Neural cell (in vitro differentiated cells): ENCODE measurements around the gene PIP5K1B. TPM values are rescaled to one million over a fixed set of nuclear protein-coding genes. Genes with fewer than 3 reads are reported as not detected.

Source experiments
- H2AFZ ChIP-seq: fragments of 200-600, 300-800 bp; sonication (generic), shearing (Covaris generic); 2 replicates; pipeline ENCODE4 v1.6.0; 2014; ENCODE audit warnings: low read depth, mild to moderate bottlenecking, antibody characterized with exemption, low read length, moderate library complexity
- H3F3A ChIP-seq: fragments of 200-600 bp; shearing (Covaris generic); 2 replicates; pipeline ENCODE4 v1.6.1; 2016; ENCODE audit warnings: mild to moderate bottlenecking, moderate library complexity, mixed read lengths, antibody characterized with exemption, low read length; ENCODE audit not compliant: insufficient read depth, poor library complexity, severe bottlenecking
- H3K27ac ChIP-seq: fragments of 200-600, 300-800 bp; sonication (generic), shearing (Covaris generic); 2 replicates; pipeline ENCODE4 v1.5.1; 2014; ENCODE audit warnings: mild to moderate bottlenecking, low read length, moderate library complexity
- H3K27me3 ChIP-seq: fragments of 300-800, 200-600 bp; sonication (generic), shearing (Covaris generic); 2 replicates; pipeline ENCODE4 v1.6.0; 2014; ENCODE audit warnings: mild to moderate bottlenecking, low read depth, low read length, moderate library complexity; ENCODE audit not compliant: insufficient read depth
- H3K36me3 ChIP-seq: fragments of 300-800, 200-600 bp; sonication (generic), shearing (Covaris generic); 2 replicates; pipeline ENCODE4 v1.5.1; 2014; ENCODE audit warnings: mild to moderate bottlenecking, antibody characterized with exemption, low read length, moderate library complexity; ENCODE audit not compliant: insufficient read depth
- H3K4me2 ChIP-seq: fragments of 300-800, 200-600 bp; sonication (generic), shearing (Covaris generic); 2 replicates; pipeline ENCODE4 v1.6.0; 2014; ENCODE audit warnings: mild to moderate bottlenecking, low read length
- H3K4me3 ChIP-seq: fragments of 300-800, 200-600 bp; sonication (generic), shearing (Covaris generic); 2 replicates; pipeline ENCODE4 v1.5.1; 2014; ENCODE audit warnings: mild to moderate bottlenecking, low read length, moderate library complexity
- H3K79me2 ChIP-seq: fragments of 200-600 bp; shearing (Covaris generic); replicated peaks from 2 replicates; pipeline ENCODE4 v1.6.0; 2014; ENCODE audit warnings: mild to moderate bottlenecking, low read length, moderate library complexity; ENCODE audit not compliant: insufficient read depth
- H3K9ac ChIP-seq: fragments of 300-800, 200-600 bp; sonication (generic), shearing (Covaris generic); 2 replicates; pipeline ENCODE4 v1.6.1; 2016; ENCODE audit warnings: mild to moderate bottlenecking, low read length, mixed read lengths
- H3K9me2 ChIP-seq: fragments of 200-600 bp; shearing (Covaris generic); 2 replicates; pipeline ENCODE4 v1.6.1; 2016; ENCODE audit warnings: mild to moderate bottlenecking, low read length, mixed read lengths; ENCODE audit not compliant: insufficient read depth
- H3K9me3 ChIP-seq: fragments of 200-600, 300-800 bp; sonication (generic), shearing (Covaris generic); 2 replicates; pipeline ENCODE4 v1.6.1; 2016; ENCODE audit warnings: mild to moderate bottlenecking, mixed run types, low read length, moderate library complexity, mixed read lengths
- H4K20me1 ChIP-seq: fragments of 200-600 bp; shearing (Covaris generic); 2 replicates; pipeline ENCODE4 v1.6.1; 2016; ENCODE audit warnings: mild to moderate bottlenecking, mixed run types; ENCODE audit not compliant: insufficient read depth
- CTCF ChIP-seq: fragments of 450-650 bp; IDR thresholded peaks from 2 replicates; pipeline ENCODE4 v1.5.1; 2014; ENCODE audit warnings: antibody characterized with exemption, mild to moderate bottlenecking, moderate library complexity; ENCODE audit not compliant: poor library complexity, severe bottlenecking
- EP300 ChIP-seq: fragments of 450-650 bp; conservative IDR thresholded peaks from 2 replicates; pipeline ENCODE4 v1.6.1; 2014; ENCODE audit warnings: antibody characterized with exemption, mild to moderate bottlenecking, moderate library complexity; ENCODE audit not compliant: poor library complexity, severe bottlenecking
- EZH2 ChIP-seq: fragments of 200-600, 300-800 bp; shearing (Covaris generic), sonication (generic); IDR thresholded peaks from 2 replicates; pipeline ENCODE4 v1.6.1; 2014; ENCODE audit warnings: antibody characterized with exemption, low read length, borderline replicate concordance, mild to moderate bottlenecking; ENCODE audit not compliant: insufficient read depth, poor library complexity, severe bottlenecking
- MXI1 ChIP-seq: fragments of 450-650 bp; conservative IDR thresholded peaks from 2 replicates; pipeline ENCODE4 v1.6.1; 2014; ENCODE audit warnings: antibody characterized with exemption, mild to moderate bottlenecking; ENCODE audit not compliant: poor library complexity, severe bottlenecking
- POLR2AphosphoS5 ChIP-seq: IDR thresholded peaks from 2 replicates; pipeline ENCODE4 v1.6.1; 2012
- RAD21 ChIP-seq: fragments of 450-650 bp; conservative IDR thresholded peaks from 2 replicates; pipeline ENCODE4 v1.6.1; 2014; ENCODE audit warnings: antibody characterized with exemption, mild to moderate bottlenecking, moderate library complexity
- REST ChIP-seq: IDR thresholded peaks from 2 replicates; pipeline ENCODE4 v1.6.1; 2012; ENCODE audit warnings: borderline replicate concordance
- SMC3 ChIP-seq: fragments of 450-650 bp; conservative IDR thresholded peaks from 2 replicates; pipeline ENCODE4 v1.6.1; 2014; ENCODE audit warnings: antibody characterized with exemption, mild to moderate bottlenecking, moderate library complexity; ENCODE audit not compliant: poor library complexity
- TAF1 ChIP-seq: IDR thresholded peaks from 2 replicates; pipeline ENCODE4 v1.6.1; 2012; ENCODE audit warnings: low read depth
- polyA plus RNA-seq: library from polyadenylated mRNA; depleted of rRNA; stranded (reverse); fragments of >200 nt; gene quantifications from 2 replicates; pipeline ENCODE4 v1.2.3, GENCODE V29; 2014

The PIP5K1B gene
- polyA plus RNA-seq, 1 donor from 2014 or later: 1.5 TPM

GRCh38 chr9:69003051-69003450 is 298.0 kb downstream of the PIP5K1B start:
- no peaks in the 10 kb centered on the region for H3K36me3 ChIP-seq
- H3K9me3 ChIP-seq: no peaks in the 10 kb centered on the region
- no peaks in the 10 kb centered on the region for H3F3A ChIP-seq
- no peaks in the 10 kb centered on the region for H3K9me2 ChIP-seq
- no peaks in the 10 kb centered on the region for H3K27me3 ChIP-seq
- H3K4me3 ChIP-seq: no peak overlapping the region
- no peak overlapping the region for H2AFZ ChIP-seq
- no peaks in the 10 kb centered on the region for H4K20me1 ChIP-seq
- no peaks in the 10 kb centered on the region for H3K79me2 ChIP-seq
- no peak overlapping the region for H3K4me2 ChIP-seq
- TF ChIP-seq SMC3 (no peak), EZH2 (no peak), CTCF (no peak), TAF1 (no peak), RAD21 (no peak), POLR2AphosphoS5 (no peak), MXI1 (no peak), REST (no peak), EP300 (no peak)
- no peak overlapping the region for H3K27ac ChIP-seq
- no peak overlapping the region for H3K9ac ChIP-seq

GRCh38 chr9:69004836-69005235 is 299.8 kb downstream of the PIP5K1B start:
- Histone ChIP-seq H4K20me1 (no peaks in the 10 kb centered on the region), H3F3A (no peaks in the 10 kb centered on the region), H3K9ac (no peak overlapping the region), H3K27ac (no peak overlapping the region), H3K9me3 (no peaks in the 10 kb centered on the region), H3K27me3 (no peaks in the 10 kb centered on the region), H3K36me3 (no peaks in the 10 kb centered on the region), H3K4me2 (no peak overlapping the region), H2AFZ (no peak overlapping the region), H3K79me2 (no peaks in the 10 kb centered on the region), H3K4me3 (no peak overlapping the region), H3K9me2 (no peaks in the 10 kb centered on the region)
- TF ChIP-seq EP300 (no peak), POLR2AphosphoS5 (no peak), EZH2 (no peak), RAD21 (no peak), MXI1 (no peak), TAF1 (no peak), REST (no peak), SMC3 (no peak), CTCF (no peak)
